SKM-1 treated with dmso at 0.1 percent for 144 hours (cell line): ENCODE measurements around the gene KNSTRN.

Source experiments
- DNase-seq: peaks from one replicate; lab custom pipeline; 2025; ENCODE audit not compliant: unreplicated experiment; lab: John Stamatoyannopoulos, UW

Gene KNSTRN

GRCh38 chr15:40365016-40365415, 17.5 kb upstream of the KNSTRN start:
- no peak for DNase-seq

GRCh38 chr15:40365624-40366456, 16.7 kb upstream of the KNSTRN start:
- DNase-seq: no peak

- no peak for DNase-seq
Observed at GRCh38 chr15:40366457-40367370, 15.8 kb upstream of the KNSTRN start.

- DNase-seq: no peak
Observed at GRCh38 chr15:40367371-40367685, 15.2 kb upstream of the KNSTRN start.

GRCh38 chr15:40367686-40368611, 14.6 kb upstream of the KNSTRN start:
- peak; percentile 93 for DNase-seq

- DNase-seq: no peak
Observed at GRCh38 chr15:40368719-40369473, 13.6 kb upstream of the KNSTRN start.

- no peak for DNase-seq
Observed at GRCh38 chr15:40369474-40369869, 13.0 kb upstream of the KNSTRN start.

GRCh38 chr15:40369971-40370370, 12.6 kb upstream of the KNSTRN start:
- DNase-seq: no peak

GRCh38 chr15:40372981-40373380, 9.5 kb upstream of the KNSTRN start:
- DNase-seq: no peak

- DNase-seq: no peak
Observed at GRCh38 chr15:40377606-40378005, 4.9 kb upstream of the KNSTRN start.

GRCh38 chr15:40379374-40379773, 3.1 kb upstream of the KNSTRN start:
- no peak for DNase-seq

GRCh38 chr15:40379853-40380252, 2.7 kb upstream of the KNSTRN start:
- no peak for DNase-seq

GRCh38 chr15:40380636-40381035, 1.9 kb upstream of the KNSTRN start:
- no peak for DNase-seq

GRCh38 chr15:40381818-40382529, 547 bp upstream of the KNSTRN start:
- no peak for DNase-seq

- DNase-seq: no peak
Observed at GRCh38 chr15:40386480-40386879, 4.0 kb downstream of the KNSTRN start.

GRCh38 chr15:40388941-40389823, 6.7 kb downstream of the KNSTRN start:
- DNase-seq: peak; percentile 93

- DNase-seq: no peak
Observed at GRCh38 chr15:40389824-40390595, 7.5 kb downstream of the KNSTRN start.
